ENCODE results near the gene SYPL1. TPM values are rescaled to one million over a fixed set of nuclear protein-coding genes. Genes with fewer than 3 reads are reported as not detected.

The SYPL1 gene
- total and polyA plus RNA-seq, 4 donors, result 52.7 to 114 (median 68.4) TPM

DNA sequence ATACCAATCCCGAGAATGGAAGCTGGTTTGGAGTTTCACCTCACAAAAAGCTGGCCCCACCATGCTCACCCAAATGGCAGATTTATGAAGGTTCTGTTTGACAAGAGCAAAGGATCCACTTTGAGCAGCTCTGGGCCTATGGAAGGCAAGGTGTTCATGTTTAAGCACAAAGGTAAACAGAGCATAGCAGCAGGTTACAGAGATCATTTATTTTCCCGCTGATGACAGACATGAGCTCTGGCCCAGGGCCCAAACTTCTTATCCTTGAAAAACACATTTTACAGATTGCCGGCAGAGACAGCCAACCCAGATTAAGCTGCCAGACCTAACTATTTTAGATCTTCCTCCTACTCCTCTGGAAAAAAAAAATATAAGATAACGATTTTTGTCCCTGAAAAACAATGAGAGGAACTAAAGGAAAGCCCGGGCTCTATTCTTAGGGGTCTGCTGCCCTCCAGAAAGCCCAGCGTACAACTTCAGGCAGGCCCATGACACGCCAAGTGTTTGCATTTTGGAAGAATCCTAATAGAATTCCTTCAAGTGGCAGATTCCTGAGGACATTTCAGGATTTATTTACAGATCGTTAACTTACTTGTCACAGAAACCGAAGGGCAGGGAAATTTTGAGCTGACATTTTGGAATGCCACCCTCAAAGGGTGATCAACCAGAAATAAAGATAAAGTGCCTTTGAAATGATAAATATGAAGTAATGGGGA, 40.0 kb downstream of the SYPL1 start:
- no peaks in the 10 kb centered on the region for H3K27me3 ChIP-seq (ENCODE audit: control insufficient read depth in 3 of 3, insufficient read depth in 3 of 3, low read length in 2 of 3)
- DNase-seq (peak; percentile 51 to 76 (median 62)), ATAC-seq (ENCODE audit: insufficient read depth, low FRiP score) (peak; percentile 10)
- no peaks in the 10 kb centered on the region for H3K36me3 ChIP-seq (ENCODE audit: control insufficient read depth in 4 of 4, insufficient read depth in 4 of 4, low read length in 4 of 4)
- peaks cover 9 to 23% (median 16%) of the 10 kb centered on the region in 5 donors for H3K4me1 ChIP-seq (ENCODE audit: control insufficient read depth in 5 of 5, insufficient read depth in 5 of 5, low read length in 5 of 5)
- H3K9me3 ChIP-seq (ENCODE audit: control insufficient read depth in 4 of 4, insufficient read depth in 3 of 4, low read length in 3 of 4), result no peaks in the 10 kb centered on the region
- TF ChIP-seq CTCF (IDR thresholded peaks at IDR 0.05; ENCODE audit: control extremely low read depth, extremely low read depth), result no peak
- H3K9ac ChIP-seq (ENCODE audit: insufficient read depth in 1 of 2, low read length in 2 of 2), result no peak overlapping the region
- H3K27ac ChIP-seq (ENCODE audit: low read depth in 1 of 2, low read length in 1 of 2), result peak overlapping the region in 1 of 2 donors; percentile 42
- 15 to 16% methylated on average over 9 of the region's 9 CpGs for WGBS, 2 donors
- H3K4me3 ChIP-seq, result no peak overlapping the region

GRCh38 chr7:106071356-106071998, 40.6 kb downstream of the SYPL1 start:
- peak; percentile 37 to 69 (median 49) for DNase-seq
- Histone ChIP-seq H3K27me3 (ENCODE audit: control insufficient read depth in 3 of 3, insufficient read depth in 3 of 3, low read length in 2 of 3) (no peaks in the 10 kb centered on the region), H3K9me3 (ENCODE audit: control insufficient read depth in 4 of 4, insufficient read depth in 3 of 4, low read length in 3 of 4) (no peaks in the 10 kb centered on the region), H3K4me1 (ENCODE audit: control insufficient read depth in 5 of 5, insufficient read depth in 5 of 5, low read length in 5 of 5) (peaks cover 9 to 23% (median 16%) of the 10 kb centered on the region in 5 donors), H3K36me3 (ENCODE audit: control insufficient read depth in 4 of 4, insufficient read depth in 4 of 4, low read length in 4 of 4) (no peaks in the 10 kb centered on the region), H3K9ac (ENCODE audit: insufficient read depth in 1 of 2, low read length in 2 of 2) (no peak overlapping the region), H3K4me3 (no peak overlapping the region), H3K27ac (ENCODE audit: low read depth in 1 of 2, low read length in 1 of 2) (peak overlapping the region; percentile 42 to 65)
- ATAC-seq (ENCODE audit: insufficient read depth, low FRiP score), result peak; percentile 66
- no peak for TF ChIP-seq CTCF (IDR thresholded peaks at IDR 0.05; ENCODE audit: control extremely low read depth, extremely low read depth)
- 18 to 23% methylated on average over 9 of the region's 9 CpGs for WGBS, 2 donors

DNA sequence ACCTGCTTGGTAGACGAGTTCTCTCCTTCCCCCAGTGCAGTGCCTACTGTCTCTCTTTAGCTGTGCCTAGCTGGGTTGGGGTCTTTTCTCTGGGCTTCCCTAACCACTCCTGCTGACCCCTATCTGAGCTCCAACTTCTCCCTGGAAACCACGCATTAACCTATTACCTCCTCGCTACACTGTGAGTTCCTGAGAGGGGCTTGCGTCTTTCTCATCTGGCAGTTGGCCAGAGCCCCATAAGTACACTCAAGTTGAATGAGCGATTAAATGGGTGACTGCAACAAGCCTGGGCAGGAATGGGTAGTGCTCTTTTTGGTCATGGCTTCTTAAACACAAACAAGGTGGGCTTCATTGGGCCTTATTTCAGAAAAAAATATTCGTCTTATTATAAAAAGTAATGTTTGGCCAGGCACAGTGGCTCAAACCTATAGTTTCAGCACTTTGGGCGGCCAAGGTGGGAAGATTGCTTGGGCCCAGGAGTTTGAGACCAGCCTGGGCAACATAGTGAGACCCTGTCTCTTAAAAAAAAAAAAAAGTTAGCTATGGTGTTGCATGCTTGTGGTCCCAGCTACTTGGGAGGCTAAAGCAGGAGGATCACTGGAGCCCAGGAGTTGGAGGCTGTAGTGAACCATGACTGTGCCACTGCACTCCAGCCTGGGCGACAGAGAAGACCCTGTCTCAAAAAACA, 41.4 kb downstream of the SYPL1 start:
- DNase-seq, result peak; percentile 36 to 65 (median 60)
- H3K36me3 ChIP-seq (ENCODE audit: control insufficient read depth in 4 of 4, insufficient read depth in 4 of 4, low read length in 4 of 4), result no peaks in the 10 kb centered on the region
- H3K27ac ChIP-seq (ENCODE audit: low read depth in 1 of 2, low read length in 1 of 2), result peak overlapping the region in 1 of 2 donors; percentile 42
- TF ChIP-seq CTCF (IDR thresholded peaks at IDR 0.05; ENCODE audit: control extremely low read depth, extremely low read depth), result no peak
- H3K4me3 ChIP-seq, result no peak overlapping the region
- H3K9ac ChIP-seq (ENCODE audit: insufficient read depth in 1 of 2, low read length in 2 of 2), result no peak overlapping the region
- no peaks in the 10 kb centered on the region for H3K9me3 ChIP-seq (ENCODE audit: control insufficient read depth in 4 of 4, insufficient read depth in 3 of 4, low read length in 3 of 4)
- ATAC-seq (ENCODE audit: insufficient read depth, low FRiP score), result no peak
- H3K4me1 ChIP-seq (ENCODE audit: control insufficient read depth in 5 of 5, insufficient read depth in 5 of 5, low read length in 5 of 5), result peaks cover 4 to 19% (median 12%) of the 10 kb centered on the region in 5 donors
- no peaks in the 10 kb centered on the region for H3K27me3 ChIP-seq (ENCODE audit: control insufficient read depth in 3 of 3, insufficient read depth in 3 of 3, low read length in 2 of 3)
- 68 to 79% methylated on average over 8 of the region's 8 CpGs for WGBS, 2 donors

Data from lung (tissue), 12 donors.